HEK293 (cell line): ENCODE measurements around the gene FRMD4A.

Source experiments
- CTCF ChIA-PET: fragments of 350-600 bp; formaldehyde crosslinking; extraction: SDS; loops from one replicate; lab custom pipeline; 2021; ENCODE audit warnings: antibody characterized with exemption; lab: Yijun Ruan, JAX
- POLR2A ChIA-PET: fragments of 300-600 bp; formaldehyde crosslinking; extraction: SDS; loops from one replicate; lab custom pipeline; 2020; ENCODE audit warnings: antibody characterized with exemption, inconsistent platforms; lab: Yijun Ruan, JAX
- H3K27ac ChIP-seq: fragments of 200-500 bp; sonication (Bioruptor generic); 2 replicates; pipeline ENCODE4 v1.5.1; 2014; ENCODE audit warnings: low read depth, low read length, control low read depth, inconsistent platforms; ENCODE audit errors: extremely low read depth
- H3K36me3 ChIP-seq, 2 experiments: fragments of 200-500 bp in 1 of 2; sonication (Bioruptor generic) in 1 of 2; 1 replicate in 1 of 2; 2 replicates in 1 of 2; pipeline ENCODE4 v1.5.1; 2014 to 2017; ENCODE audit warnings: inconsistent platforms in 2 of 2, low read length in 2 of 2; ENCODE audit not compliant: control insufficient read depth in 2 of 2, insufficient read depth in 1 of 2
- H3K4me1 ChIP-seq: fragments of 200-500 bp; sonication (Bioruptor generic); 2 replicates; pipeline ENCODE4 v1.5.1; 2014; ENCODE audit warnings: mild to moderate bottlenecking, low read length, inconsistent platforms; ENCODE audit not compliant: control insufficient read depth, insufficient read depth
- H3K4me3 ChIP-seq: 2 replicates; pipeline ENCODE4 v1.5.1; 2011; ENCODE audit warnings: low read depth, mild to moderate bottlenecking, control low read depth, low read length, moderate library complexity
- H3K9me3 ChIP-seq: fragments of 200-500 bp; sonication (Bioruptor generic); 2 replicates; pipeline ENCODE4 v1.5.1; 2014; ENCODE audit warnings: low read depth, low read length, inconsistent platforms; ENCODE audit not compliant: control insufficient read depth, insufficient read depth
- BCL11B ChIP-seq: fragments of 450-650 bp; formaldehyde crosslinking; IDR thresholded peaks from 2 replicates; pipeline ENCODE4 v1.5.1; 2016; ENCODE audit warnings: low read depth, missing biosample characterization, missing genetic modification characterization
- FEZF1 ChIP-seq: fragments of 450-650 bp; formaldehyde crosslinking; IDR thresholded peaks from 2 replicates; pipeline ENCODE4 v1.5.1; 2016; ENCODE audit warnings: missing biosample characterization, missing genetic modification characterization
- GLI2 ChIP-seq: fragments of 450-650 bp; formaldehyde crosslinking; IDR thresholded peaks from 2 replicates; pipeline ENCODE4; 2017; ENCODE audit warnings: missing biosample characterization, missing genetic modification characterization, low read depth, borderline replicate concordance
- OVOL3 ChIP-seq: fragments of 450-650 bp; formaldehyde crosslinking; IDR thresholded peaks from 2 replicates; pipeline ENCODE4 v1.5.1; 2016; ENCODE audit warnings: missing biosample characterization, missing genetic modification characterization
- ZFHX2 ChIP-seq: fragments of 450-650 bp; formaldehyde crosslinking; conservative IDR thresholded peaks from 2 replicates; pipeline ENCODE4 v1.5.1; 2016; ENCODE audit warnings: missing biosample characterization, missing genetic modification characterization
- ZNF114 ChIP-seq: fragments of 450-650 bp; formaldehyde crosslinking; IDR thresholded peaks from 2 replicates; pipeline ENCODE4 v1.5.0; 2017; ENCODE audit warnings: missing biosample characterization, missing genetic modification characterization
- ZNF202 ChIP-seq: fragments of 450-650 bp; formaldehyde crosslinking; IDR thresholded peaks from 2 replicates; pipeline ENCODE4 v1.5.1; 2016; ENCODE audit warnings: missing biosample characterization, missing genetic modification characterization, borderline replicate concordance
- ZNF248 ChIP-seq: fragments of 450-650 bp; formaldehyde crosslinking; IDR thresholded peaks from 2 replicates; pipeline ENCODE4 v1.5.1; 2017; ENCODE audit warnings: missing biosample characterization, missing genetic modification characterization
- ZNF350 ChIP-seq: fragments of 450-650 bp; formaldehyde crosslinking; IDR thresholded peaks from 2 replicates; pipeline ENCODE4 v1.5.0; 2017; ENCODE audit warnings: missing biosample characterization, mild to moderate bottlenecking, missing genetic modification characterization
- ZNF549 ChIP-seq: fragments of 450-650 bp; IDR thresholded peaks from 2 replicates; pipeline ENCODE4 v1.5.1; 2018; ENCODE audit warnings: missing biosample characterization, missing genetic modification characterization, mild to moderate bottlenecking, inconsistent platforms, moderate library complexity
- ZNF560 ChIP-seq: fragments of 450-650 bp; formaldehyde crosslinking; IDR thresholded peaks from 2 replicates; pipeline ENCODE4 v1.5.1; 2017; ENCODE audit warnings: missing biosample characterization, missing genetic modification characterization, borderline replicate concordance
- ZNF623 ChIP-seq: fragments of 450-650 bp; formaldehyde crosslinking; IDR thresholded peaks from 2 replicates; pipeline ENCODE4 v1.5.1; 2016; ENCODE audit warnings: missing biosample characterization, missing genetic modification characterization
- ZNF629 ChIP-seq: fragments of 450-650 bp; formaldehyde crosslinking; IDR thresholded peaks from 2 replicates; pipeline ENCODE4 v1.5.1; 2017; ENCODE audit warnings: missing biosample characterization, missing genetic modification characterization
- ZNF837 ChIP-seq: fragments of 450-650 bp; formaldehyde crosslinking; IDR thresholded peaks from 2 replicates; pipeline ENCODE4 v1.5.1; 2016; ENCODE audit warnings: missing biosample characterization, missing genetic modification characterization
- TF ChIP-seq, protein P1 (sequence below): IDR thresholded peaks from 2 replicates; pipeline ENCODE4 v1.6.1; 2011; ENCODE audit warnings: mild to moderate bottlenecking, low read depth, low read length, borderline replicate concordance
- TF ChIP-seq, protein P2 (sequence below): fragments of 450-650 bp; formaldehyde crosslinking; IDR thresholded peaks from 2 replicates; pipeline ENCODE4 v1.5.1; 2016; ENCODE audit warnings: missing biosample characterization, missing genetic modification characterization
- TF ChIP-seq, protein P3 (sequence below): fragments of 450-650 bp; formaldehyde crosslinking; IDR thresholded peaks from 2 replicates; pipeline ENCODE4 v1.5.1; 2017; ENCODE audit warnings: missing biosample characterization, missing genetic modification characterization
- TF ChIP-seq, protein P4 (sequence below): fragments of 450-650 bp; formaldehyde crosslinking; IDR thresholded peaks from 2 replicates; pipeline ENCODE4 v1.5.1; 2016; ENCODE audit warnings: missing biosample characterization, missing genetic modification characterization, borderline replicate concordance
- TF ChIP-seq, protein P5 (sequence below): fragments of 450-650 bp; formaldehyde crosslinking; conservative IDR thresholded peaks from 2 replicates; pipeline ENCODE4 v1.5.1; 2016; ENCODE audit warnings: low read depth, missing biosample characterization, missing genetic modification characterization

FRMD4A gene

DNA sequence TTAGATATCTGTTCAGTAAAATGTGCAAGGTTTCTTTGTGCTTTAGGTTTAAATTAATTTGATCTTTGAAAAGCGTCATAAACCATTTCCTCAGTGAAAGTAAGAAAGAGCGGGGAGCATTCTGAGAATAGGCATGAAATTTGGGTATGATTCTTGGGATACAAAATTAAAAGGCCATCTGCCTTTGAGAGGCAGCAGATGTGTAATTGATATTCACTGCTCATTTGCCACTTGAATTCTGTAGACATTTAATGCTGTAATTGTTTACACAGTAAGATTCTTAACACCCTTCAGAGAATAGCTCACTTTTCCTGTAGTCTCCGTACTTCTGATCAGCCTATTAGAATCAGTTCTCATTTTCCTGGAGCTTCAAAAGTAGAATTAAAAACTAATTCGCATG, 18.7 kb downstream of the FRMD4A start:
- TF ChIP-seq ZNF629 (tag by site-specific recombination): no peak
- no peaks in the 10 kb centered on the region for H3K36me3 ChIP-seq
- no peaks in the 10 kb centered on the region for H3K4me1 ChIP-seq
- H3K4me3 ChIP-seq: no peak overlapping the region
- no peak overlapping the region for H3K27ac ChIP-seq
- ChIA-PET POLR2A (no interaction called here), CTCF (no interaction called here)
- no peaks in the 10 kb centered on the region for H3K9me3 ChIP-seq

DNA sequence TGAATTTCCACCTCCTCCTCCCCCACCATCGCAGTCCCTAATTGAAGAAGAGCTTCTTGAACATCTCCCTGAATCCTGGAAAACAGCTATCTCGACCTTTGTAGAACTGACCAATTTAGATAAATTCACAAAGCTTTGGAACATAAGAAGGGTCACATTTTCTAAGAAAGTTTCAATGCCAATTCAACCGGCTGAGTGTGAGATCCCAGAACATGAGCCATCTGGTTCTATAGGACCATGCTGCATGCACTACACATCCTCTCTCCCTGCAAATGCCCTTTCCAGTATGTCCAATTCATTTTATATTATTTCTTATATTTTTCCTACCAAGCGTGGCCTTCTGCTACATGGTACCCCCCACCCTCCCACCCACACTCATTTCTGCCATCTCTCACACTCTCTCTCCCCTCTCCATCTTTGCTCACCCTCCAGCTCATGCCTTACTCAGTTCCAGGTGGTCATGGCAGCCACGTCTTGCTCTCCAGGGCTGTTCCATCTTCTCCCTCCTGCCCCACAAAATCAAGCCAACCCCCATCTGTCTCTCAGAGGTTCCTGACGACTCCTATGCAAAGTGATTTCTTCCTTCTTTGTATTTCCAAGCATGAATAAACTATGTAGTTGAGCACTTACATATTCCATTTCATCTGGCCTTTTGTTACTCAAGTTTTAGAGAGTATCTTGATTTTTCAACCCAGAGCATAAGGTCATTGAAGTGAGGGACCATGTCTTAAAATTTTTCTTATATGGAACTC, 19.3 kb downstream of the FRMD4A start:
- Histone ChIP-seq H3K36me3 (no peaks in the 10 kb centered on the region), H3K27ac (no peak overlapping the region), H3K4me3 (no peak overlapping the region), H3K4me1 (no peaks in the 10 kb centered on the region), H3K9me3 (no peaks in the 10 kb centered on the region)
- ChIA-PET POLR2A (no interaction called here), CTCF (interaction anchor here (0.6 to 1.0 kb wide), 3 partner anchors 9 to 828 kb away, joined by 3 to 8 read pairs (median 3); no protein-coding TSS in a partner anchor)
- no peak for TF ChIP-seq ZNF202 (tag by site-specific recombination)
- no peak for TF ChIP-seq FEZF1 (tag by site-specific recombination)
- TF ChIP-seq ZNF549 (tag by site-specific recombination): no peak
- TF ChIP-seq ZNF837: no peak
- TF ChIP-seq ZNF623: no peak

DNA sequence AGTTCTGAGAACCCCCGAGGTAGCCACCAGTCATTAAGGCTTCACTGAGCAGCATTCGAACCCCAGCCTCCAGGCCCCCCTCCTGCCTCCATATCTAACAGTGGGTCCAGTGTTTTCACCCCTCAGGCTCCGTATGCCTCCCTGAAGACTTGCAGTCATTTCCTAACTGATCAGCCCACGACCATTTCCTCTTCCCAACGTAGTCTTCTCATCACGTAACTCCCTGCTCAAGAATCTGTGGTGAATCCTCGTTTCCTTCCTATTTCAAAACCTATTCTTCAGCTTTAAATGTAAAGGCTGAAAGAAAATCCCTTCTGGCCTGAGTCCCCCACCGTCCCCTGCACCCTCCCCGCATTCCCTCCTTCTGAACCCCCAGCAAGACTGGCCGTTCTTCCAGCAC, 21.1 kb downstream of the FRMD4A start:
- H3K4me1 ChIP-seq: no peaks in the 10 kb centered on the region
- no peak overlapping the region for H3K27ac ChIP-seq
- CTCF ChIA-PET: no interaction called here
- H3K9me3 ChIP-seq: no peaks in the 10 kb centered on the region
- no peak overlapping the region for H3K4me3 ChIP-seq
- H3K36me3 ChIP-seq: no peaks in the 10 kb centered on the region
- TF ChIP-seq, protein P1, sequence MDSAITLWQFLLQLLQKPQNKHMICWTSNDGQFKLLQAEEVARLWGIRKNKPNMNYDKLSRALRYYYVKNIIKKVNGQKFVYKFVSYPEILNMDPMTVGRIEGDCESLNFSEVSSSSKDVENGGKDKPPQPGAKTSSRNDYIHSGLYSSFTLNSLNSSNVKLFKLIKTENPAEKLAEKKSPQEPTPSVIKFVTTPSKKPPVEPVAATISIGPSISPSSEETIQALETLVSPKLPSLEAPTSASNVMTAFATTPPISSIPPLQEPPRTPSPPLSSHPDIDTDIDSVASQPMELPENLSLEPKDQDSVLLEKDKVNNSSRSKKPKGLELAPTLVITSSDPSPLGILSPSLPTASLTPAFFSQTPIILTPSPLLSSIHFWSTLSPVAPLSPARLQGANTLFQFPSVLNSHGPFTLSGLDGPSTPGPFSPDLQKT: no peak
- TF ChIP-seq ZFHX2 (tag by site-specific recombination) (no peak), ZNF114 (tag by site-specific recombination) (no peak), ZNF248 (tag by site-specific recombination) (no peak), ZNF560 (no peak)
- TF ChIP-seq, protein P2, sequence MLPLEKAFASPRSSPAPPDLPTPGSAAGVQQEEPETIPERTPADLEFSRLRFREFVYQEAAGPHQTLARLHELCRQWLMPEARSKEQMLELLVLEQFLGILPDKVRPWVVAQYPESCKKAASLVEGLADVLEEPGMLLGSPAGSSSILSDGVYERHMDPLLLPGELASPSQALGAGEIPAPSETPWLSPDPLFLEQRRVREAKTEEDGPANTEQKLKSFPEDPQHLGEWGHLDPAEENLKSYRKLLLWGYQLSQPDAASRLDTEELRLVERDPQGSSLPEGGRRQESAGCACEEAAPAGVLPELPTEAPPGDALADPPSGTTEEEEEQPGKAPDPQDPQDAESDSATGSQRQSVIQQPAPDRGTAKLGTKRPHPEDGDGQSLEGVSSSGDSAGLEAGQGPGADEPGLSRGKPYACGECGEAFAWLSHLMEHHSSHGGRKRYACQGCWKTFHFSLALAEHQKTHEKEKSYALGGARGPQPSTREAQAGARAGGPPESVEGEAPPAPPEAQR (tag by site-specific recombination): no peak
- TF ChIP-seq, protein P3, sequence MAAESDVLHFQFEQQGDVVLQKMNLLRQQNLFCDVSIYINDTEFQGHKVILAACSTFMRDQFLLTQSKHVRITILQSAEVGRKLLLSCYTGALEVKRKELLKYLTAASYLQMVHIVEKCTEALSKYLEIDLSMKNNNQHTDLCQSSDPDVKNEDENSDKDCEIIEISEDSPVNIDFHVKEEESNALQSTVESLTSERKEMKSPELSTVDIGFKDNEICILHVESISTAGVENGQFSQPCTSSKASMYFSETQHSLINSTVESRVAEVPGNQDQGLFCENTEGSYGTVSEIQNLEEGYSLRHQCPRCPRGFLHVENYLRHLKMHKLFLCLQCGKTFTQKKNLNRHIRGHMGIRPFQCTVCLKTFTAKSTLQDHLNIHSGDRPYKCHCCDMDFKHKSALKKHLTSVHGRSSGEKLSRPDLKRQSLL (tag by site-specific recombination): no peak
- POLR2A ChIA-PET: no interaction called here

DNA sequence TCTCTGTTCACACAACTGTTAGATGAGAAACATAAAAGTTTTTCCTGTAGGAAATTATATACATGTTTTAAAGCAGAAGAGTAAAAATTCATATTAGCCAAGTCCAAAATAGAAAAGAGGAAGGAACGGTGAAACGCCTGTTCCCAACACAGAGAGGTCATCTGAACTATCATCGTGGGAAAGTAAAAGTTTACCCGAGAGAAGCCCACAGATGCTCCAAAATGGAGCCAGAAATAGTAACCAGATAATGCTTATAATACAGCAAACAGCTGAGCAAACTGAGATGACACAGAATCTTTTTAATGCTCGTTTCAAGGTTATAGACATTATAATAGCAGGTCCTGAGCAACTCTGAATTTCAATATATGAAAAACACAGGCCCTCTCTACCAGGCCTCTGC, 24.5 kb downstream of the FRMD4A start:
- no peaks in the 10 kb centered on the region for H3K36me3 ChIP-seq
- POLR2A ChIA-PET: no interaction called here
- TF ChIP-seq ZNF202 (tag by site-specific recombination) (no peak), BCL11B (tag by site-specific recombination) (no peak), ZNF350 (no peak), OVOL3 (tag by site-specific recombination) (no peak), GLI2 (tag by site-specific recombination) (no peak)
- TF ChIP-seq, protein P4, sequence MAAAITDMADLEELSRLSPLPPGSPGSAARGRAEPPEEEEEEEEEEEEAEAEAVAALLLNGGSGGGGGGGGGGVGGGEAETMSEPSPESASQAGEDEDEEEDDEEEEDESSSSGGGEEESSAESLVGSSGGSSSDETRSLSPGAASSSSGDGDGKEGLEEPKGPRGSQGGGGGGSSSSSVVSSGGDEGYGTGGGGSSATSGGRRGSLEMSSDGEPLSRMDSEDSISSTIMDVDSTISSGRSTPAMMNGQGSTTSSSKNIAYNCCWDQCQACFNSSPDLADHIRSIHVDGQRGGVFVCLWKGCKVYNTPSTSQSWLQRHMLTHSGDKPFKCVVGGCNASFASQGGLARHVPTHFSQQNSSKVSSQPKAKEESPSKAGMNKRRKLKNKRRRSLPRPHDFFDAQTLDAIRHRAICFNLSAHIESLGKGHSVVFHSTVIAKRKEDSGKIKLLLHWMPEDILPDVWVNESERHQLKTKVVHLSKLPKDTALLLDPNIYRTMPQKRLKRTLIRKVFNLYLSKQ (tag by site-specific recombination): no peak
- TF ChIP-seq, protein P5, sequence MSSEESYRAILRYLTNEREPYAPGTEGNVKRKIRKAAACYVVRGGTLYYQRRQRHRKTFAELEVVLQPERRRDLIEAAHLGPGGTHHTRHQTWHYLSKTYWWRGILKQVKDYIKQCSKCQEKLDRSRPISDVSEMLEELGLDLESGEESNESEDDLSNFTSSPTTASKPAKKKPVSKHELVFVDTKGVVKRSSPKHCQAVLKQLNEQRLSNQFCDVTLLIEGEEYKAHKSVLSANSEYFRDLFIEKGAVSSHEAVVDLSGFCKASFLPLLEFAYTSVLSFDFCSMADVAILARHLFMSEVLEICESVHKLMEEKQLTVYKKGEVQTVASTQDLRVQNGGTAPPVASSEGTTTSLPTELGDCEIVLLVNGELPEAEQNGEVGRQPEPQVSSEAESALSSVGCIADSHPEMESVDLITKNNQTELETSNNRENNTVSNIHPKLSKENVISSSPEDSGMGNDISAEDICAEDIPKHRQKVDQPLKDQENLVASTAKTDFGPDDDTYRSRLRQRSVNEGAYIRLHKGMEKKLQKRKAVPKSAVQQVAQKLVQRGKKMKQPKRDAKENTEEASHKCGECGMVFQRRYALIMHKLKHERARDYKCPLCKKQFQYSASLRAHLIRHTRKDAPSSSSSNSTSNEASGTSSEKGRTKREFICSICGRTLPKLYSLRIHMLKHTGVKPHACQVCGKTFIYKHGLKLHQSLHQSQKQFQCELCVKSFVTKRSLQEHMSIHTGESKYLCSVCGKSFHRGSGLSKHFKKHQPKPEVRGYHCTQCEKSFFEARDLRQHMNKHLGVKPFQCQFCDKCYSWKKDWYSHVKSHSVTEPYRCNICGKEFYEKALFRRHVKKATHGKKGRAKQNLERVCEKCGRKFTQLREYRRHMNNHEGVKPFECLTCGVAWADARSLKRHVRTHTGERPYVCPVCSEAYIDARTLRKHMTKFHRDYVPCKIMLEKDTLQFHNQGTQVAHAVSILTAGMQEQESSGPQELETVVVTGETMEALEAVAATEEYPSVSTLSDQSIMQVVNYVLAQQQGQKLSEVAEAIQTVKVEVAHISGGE: no peak
- CTCF ChIA-PET: interaction anchor here (0.6 to 1.1 kb wide), 4 partner anchors 9 to 516 kb away, joined by 3 to 7 read pairs (median 4); no protein-coding TSS in a partner anchor
- no peak overlapping the region for H3K27ac ChIP-seq
- H3K4me1 ChIP-seq: no peaks in the 10 kb centered on the region
- no peaks in the 10 kb centered on the region for H3K9me3 ChIP-seq
- no peak overlapping the region for H3K4me3 ChIP-seq
